Spleen (tissue), 7 donors: Measurements from ENCODE around the gene MAP1LC3B2.

Experiments
- POLR2AphosphoS5 ChIP-seq, 3 donors: sonication (generic); formaldehyde crosslinking; IDR thresholded peaks; one replicate each; pipeline ENCODE4 v1.5.1; 2017; ENCODE audit warnings: antibody characterized with exemption in 3 of 3
- TF ChIP-seq, protein P1 (sequence below), 11 experiments: fragments of 200-600 bp in 7 of 11; fragments of 450-650 bp in 4 of 11; sonication (generic) in 4 of 11; IDR thresholded peaks in 8 of 11; conservative IDR thresholded peaks in 3 of 11; 1 replicate in 7 of 11; 2 replicates in 4 of 11; pipeline versions ENCODE4 v1.4.0 to v1.8.0; 2016 to 2021; ENCODE audit warnings: antibody characterized with exemption in 11 of 11, inconsistent platforms in 4 of 11, mild to moderate bottlenecking in 1 of 11
- donor health status: DM: no; HTN: no; CAD: no; lungs with moderate emphysema.
- donor health status: DM: no; HTN: no; CAD: no.
- donor health status: DM: no; HTN: no; CAD: no.

DNA sequence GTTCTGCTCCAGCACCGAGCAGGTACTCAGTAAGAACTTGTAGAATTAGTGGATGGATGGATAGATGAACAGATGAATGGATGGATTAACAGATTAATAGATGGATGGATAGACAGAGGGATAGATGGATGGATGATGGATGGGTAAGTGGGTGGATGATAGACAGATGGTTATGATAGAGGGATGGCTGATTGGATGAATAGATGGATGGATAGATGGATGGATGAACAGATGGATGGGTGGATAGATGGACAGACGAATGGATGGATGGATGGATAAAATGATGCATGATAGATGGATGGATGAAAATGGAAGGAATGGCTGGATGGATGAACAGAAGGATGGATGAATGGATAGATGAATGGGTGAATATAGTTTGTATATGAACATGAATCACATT is 8.0 kb upstream of the MAP1LC3B2 start:
- TF ChIP-seq, protein P1, sequence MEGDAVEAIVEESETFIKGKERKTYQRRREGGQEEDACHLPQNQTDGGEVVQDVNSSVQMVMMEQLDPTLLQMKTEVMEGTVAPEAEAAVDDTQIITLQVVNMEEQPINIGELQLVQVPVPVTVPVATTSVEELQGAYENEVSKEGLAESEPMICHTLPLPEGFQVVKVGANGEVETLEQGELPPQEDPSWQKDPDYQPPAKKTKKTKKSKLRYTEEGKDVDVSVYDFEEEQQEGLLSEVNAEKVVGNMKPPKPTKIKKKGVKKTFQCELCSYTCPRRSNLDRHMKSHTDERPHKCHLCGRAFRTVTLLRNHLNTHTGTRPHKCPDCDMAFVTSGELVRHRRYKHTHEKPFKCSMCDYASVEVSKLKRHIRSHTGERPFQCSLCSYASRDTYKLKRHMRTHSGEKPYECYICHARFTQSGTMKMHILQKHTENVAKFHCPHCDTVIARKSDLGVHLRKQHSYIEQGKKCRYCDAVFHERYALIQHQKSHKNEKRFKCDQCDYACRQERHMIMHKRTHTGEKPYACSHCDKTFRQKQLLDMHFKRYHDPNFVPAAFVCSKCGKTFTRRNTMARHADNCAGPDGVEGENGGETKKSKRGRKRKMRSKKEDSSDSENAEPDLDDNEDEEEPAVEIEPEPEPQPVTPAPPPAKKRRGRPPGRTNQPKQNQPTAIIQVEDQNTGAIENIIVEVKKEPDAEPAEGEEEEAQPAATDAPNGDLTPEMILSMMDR (IDR thresholded peaks at IDR 0.05 in 8 of 11, conservative IDR thresholded peaks at IDR 0.05 in 3 of 11) = no peak
- TF ChIP-seq POLR2AphosphoS5 (IDR thresholded peaks at IDR 0.05) = no peak
